HG03520 (cell line): ENCODE measurements around the gene UNC79.
"Not testable (repeated sequence)": the region's sequence is repeated elsewhere in the genome, so short reads cannot be mapped to it uniquely, and the experiment has no call there.

Experiments used
- ATAC-seq: cut with Tn5 transposase; IDR thresholded peaks from one replicate; pipeline ENCODE4 v1.9.1; 2021; ENCODE audit warnings: mild to moderate bottlenecking, moderate library complexity; ENCODE audit not compliant: unreplicated experiment

UNC79 gene

DNA sequence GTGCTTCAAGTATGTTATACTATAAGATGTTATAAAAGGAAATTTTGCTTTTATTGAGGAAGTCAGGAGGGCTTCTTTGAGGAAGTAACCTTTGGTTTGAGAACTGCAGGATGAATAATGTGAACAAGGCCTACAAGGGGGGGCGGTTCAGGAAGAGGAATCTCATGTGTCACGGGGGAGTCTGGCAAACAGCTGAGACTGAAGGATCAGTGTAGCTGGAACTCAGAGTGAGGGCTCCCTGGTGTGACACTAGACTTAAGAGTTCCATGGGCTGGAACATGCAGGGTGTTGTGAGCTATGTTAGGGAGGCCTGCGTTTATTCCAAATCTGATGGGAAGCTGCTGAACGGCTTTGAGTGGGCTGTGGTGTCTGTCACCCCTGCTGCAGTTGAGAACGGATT, 62.3 kb downstream of the UNC79 start:
- ATAC-seq, result no peak

GRCh38 chr14:93493622-93494021, 62.9 kb downstream of the UNC79 start:
- ATAC-seq, result not testable (repeated sequence)

GRCh38 chr14:93496856-93497741, 66.4 kb downstream of the UNC79 start:
- no peak for ATAC-seq

GRCh38 chr14:93510056-93510455, 79.3 kb downstream of the UNC79 start:
- ATAC-seq, result no peak

- ATAC-seq, result no peak
Observed at GRCh38 chr14:93511001-93511400, 80.3 kb downstream of the UNC79 start.

DNA sequence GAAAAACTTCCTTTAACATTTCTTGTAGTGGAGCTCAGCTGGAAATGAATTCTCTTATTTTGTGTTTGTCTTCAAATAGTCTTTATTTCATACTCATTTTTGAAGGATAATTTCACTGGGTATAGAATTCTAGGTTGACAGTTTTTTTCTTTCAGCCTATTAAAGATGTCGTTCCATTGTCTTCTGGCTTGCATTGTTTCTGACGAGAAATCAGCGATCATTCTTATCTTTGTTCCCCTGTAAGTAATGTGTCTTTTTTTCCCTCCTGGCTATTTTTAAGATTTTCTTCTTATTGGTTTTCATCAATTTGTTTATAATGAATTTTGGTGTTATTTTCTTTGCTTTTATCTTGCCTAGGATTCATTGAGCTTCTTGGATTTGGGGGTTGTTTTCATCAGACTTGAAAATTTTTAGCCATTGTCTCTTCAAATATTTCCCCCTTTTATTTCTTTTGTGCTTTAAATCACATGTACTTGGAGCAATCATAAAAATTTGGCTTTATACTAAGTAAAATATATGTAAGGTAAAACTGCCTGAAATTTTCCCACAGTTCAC, 89.4 kb downstream of the UNC79 start:
- no peak for ATAC-seq

DNA sequence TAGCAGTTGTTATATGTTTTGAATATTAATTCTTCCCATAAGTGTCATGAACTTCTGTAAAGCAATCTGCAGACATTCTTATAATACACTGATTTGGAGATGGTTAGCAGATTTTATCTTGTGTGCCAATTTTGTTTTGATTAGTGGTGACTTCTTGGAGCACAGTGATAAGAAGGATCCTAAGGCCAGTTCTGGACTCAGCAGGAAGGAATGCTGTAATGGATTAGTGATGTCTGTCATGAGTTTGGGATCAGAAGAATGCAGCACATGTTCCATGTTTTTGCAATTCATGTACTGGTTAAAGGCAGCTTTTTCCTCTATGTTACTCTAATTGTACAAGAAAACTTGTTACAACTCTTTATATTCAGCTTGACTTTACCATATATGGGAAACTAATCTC, 91.5 kb downstream of the UNC79 start:
- no peak for ATAC-seq

- not testable (repeated sequence) for ATAC-seq
Observed at GRCh38 chr14:93525216-93525615, 94.5 kb downstream of the UNC79 start.

GRCh38 chr14:93525696-93526451, 95.1 kb downstream of the UNC79 start:
- no peak for ATAC-seq

DNA sequence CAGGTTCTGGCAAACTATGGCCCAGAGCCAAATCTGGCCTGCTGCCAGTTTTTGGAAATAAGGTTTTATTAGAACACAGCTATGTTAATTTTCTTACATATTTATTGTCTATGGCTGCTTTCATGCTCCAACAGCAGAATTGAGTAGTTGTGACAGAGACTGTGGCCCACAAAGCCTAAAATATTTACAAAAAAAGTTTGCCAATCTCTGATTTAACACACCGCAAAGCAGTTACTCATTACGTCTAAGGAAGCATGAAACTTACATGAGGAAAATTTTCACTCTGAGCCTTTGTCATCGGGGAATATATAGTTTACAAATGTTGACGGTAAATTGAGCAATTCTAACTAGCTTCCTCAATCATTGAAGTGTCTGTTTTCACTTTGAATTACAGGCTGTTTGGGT, 96.5 kb downstream of the UNC79 start:
- ATAC-seq, result no peak

- ATAC-seq, result no peak
Observed at GRCh38 chr14:93528884-93529558, 98.3 kb downstream of the UNC79 start.

- no peak for ATAC-seq
Observed at GRCh38 chr14:93531644-93532043, 100.9 kb downstream of the UNC79 start.

DNA sequence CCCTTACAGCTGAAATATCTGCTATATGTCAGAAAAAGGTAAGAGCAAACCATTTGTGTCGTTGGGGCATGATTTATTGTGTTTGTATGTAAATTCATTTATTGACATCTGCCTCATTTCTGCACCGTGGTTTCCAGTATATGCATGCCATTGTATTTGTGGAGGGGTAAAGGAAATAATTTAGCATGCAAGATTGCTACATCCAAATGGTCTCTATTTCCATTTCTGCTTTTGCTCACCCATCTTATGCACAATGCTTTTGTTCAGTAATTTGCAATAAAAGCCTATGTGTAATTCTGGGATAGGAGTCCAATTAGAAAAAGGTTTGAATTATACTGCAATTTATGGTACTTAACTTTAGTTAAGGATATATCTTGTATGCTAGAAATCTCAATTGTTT, 101.8 kb downstream of the UNC79 start:
- ATAC-seq, result no peak

DNA sequence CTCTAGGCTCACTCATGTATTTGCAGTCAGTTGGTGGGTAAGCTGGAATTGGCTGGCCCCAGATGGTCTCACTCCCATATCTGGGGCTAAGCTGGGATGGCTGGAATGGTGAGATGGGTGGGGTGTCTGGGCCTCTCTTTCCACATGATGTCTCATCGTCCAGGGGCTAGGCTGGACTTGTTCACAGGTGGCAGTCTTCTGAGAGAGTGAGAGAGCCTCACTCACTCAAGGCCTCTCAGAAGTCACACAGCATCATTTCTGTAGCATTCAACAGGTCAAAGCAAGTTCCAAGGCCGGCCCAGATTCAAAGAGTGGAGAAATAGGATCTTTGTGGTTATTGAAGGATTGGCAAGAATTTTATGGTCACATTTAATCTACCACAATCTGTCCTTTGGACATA, 102.7 kb downstream of the UNC79 start:
- ATAC-seq, result peak; percentile 24

DNA sequence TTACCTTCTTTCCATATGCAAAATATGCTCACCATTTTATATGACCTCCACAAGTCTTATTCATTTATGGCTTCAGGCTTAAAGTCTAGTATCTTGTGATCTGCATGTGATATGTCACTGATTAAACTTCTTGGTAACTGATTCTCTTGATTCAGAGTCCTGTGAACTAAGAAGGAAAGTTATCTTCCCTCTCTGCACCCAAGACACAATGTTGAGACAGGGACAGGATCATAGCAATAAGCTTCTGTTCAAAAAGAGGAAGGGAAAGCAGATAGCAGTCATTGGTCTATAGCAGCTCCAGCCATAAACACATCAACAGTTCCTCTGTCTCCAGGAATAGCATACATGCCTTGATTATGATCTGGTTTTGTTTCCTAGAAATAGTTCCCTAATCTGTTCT, 103.1 kb downstream of the UNC79 start:
- ATAC-seq, result peak; percentile 75

GRCh38 chr14:93535537-93535936, 104.8 kb downstream of the UNC79 start:
- no peak for ATAC-seq

DNA sequence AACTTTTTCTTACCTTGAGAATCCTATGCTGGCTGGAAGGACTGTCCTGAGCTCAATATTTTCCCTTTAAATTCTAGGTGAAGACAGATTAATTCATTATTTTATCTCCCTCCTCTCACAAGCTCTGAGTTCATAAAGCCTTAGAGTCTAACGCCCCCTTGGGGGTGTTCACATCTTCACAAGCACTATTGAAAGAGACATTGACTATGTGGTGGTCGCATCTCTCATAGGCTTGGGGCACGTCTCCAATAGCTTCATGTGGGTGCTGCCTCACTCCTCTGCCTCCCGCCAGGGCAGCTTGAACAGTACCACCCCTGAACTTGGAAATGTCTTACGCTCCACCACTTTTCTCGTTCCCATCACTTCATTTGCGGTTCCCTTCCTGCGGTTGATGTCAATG, 106.2 kb downstream of the UNC79 start:
- no peak for ATAC-seq

DNA sequence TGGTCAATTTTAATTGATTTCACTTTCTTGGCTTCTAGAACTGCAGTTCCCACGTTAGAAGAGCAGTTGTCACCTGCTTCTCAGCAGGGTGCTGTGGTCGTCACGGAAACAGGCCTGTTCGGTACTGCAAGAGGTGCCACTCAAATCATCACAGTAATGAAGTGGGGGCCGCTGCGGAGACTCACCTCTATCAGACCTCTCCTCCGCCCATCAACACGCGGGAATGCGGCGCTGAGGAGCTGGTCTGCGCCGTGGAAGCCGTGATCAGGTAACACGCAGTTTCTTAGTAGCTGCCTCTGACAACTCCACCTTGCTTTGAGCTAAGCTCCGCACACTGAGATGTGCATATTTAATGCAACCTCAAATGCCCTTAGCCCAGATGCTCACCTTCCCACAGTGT, 107.2 kb downstream of the UNC79 start:
- no peak for ATAC-seq

DNA sequence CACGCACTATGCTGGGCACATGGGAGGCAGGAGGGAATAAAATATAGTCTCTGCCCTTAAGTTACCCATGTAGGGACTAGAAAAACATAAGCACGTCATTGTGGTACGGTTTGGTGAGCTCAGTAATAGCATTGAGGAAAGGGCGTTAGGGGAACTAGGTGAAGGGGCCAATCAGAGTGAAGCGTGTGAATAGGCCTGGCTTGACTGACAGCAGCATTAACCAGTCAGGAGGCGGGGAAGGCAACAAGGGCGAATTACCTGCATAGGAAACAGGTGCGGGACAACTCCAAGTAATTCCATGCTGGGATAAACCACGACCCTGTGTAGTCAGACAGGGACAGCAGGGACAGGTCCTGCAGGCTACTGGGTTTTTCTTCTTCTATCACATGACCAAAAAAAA, 107.7 kb downstream of the UNC79 start:
- no peak for ATAC-seq

- no peak for ATAC-seq
Observed at GRCh38 chr14:93540235-93540634, 109.5 kb downstream of the UNC79 start.

DNA sequence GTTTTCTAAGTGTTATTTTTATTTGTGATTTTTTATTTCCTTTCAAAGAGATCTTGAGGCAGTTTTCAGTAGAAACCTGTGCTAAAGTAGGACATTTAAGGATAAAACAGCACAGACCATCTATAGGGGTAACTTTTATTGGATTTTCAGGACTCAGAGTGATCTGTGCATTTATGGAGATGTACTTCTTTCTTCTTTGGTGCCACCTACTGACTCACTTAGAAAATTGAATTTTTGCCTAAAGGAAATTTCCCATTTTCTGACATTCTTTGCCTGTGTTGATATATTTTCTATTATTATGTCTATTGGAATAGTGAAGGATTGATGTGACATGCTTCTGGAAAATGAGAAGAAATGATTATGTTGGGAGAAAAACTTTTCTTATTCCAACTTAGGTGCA, 113.0 kb downstream of the UNC79 start:
- no peak for ATAC-seq
